ENCODE results near the gene CXCR4. TPM values are rescaled to one million over a fixed set of nuclear protein-coding genes. Genes with fewer than 3 reads are reported as not detected.
"Not testable (repeated sequence)": the region's sequence is repeated elsewhere in the genome, so short reads cannot be mapped to it uniquely, and the experiment has no call there.

CXCR4 gene
- total and polyA plus RNA-seq, 2 experiments from 2014 or later, result 1.1 to 2.4 TPM

DNA sequence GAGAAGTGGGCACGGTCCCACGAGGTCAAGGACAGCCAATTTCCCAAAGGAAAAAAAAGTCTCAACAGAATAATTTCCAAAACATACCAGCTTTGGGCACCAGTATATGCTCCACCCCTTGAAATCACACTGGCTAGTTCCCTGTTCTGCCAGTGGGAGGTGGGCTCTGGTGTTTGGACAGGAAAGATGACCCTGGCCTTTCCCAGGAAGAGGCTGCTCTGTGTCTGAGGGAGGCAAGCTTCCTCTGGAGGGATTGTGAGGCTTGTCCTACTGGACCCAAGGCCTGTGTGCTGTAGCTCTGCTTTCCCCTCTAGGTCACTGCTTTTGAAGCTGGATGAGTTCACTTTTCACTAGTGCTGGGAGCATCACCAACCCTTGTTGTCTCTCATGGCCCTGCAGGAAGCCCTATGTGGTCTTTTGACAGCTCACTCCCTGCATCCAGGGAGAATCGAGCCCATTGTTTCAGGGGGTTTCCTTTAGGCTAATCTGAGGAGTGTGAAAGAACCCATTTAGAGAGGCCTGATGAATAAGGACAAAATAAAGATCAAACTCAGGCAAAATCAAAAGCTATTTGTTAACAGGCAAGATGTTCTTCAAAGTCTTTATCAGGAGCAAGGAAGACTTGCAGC lies 36.3 kb downstream of the CXCR4 start:
- no peak overlapping the region for H3K4me3 ChIP-seq
- H3K4me1 ChIP-seq (ENCODE audit: low read depth), result no peaks in the 10 kb centered on the region
- H3K27me3 ChIP-seq, result no peaks in the 10 kb centered on the region
- no peak overlapping the region for H3K27ac ChIP-seq
- DNase-seq (ENCODE audit: low read depth in 1 of 2, low spot score in 1 of 2), result no peak
- H3K9me3 ChIP-seq (ENCODE audit: low read depth), result no peaks in the 10 kb centered on the region
- TF ChIP-seq, protein P1, sequence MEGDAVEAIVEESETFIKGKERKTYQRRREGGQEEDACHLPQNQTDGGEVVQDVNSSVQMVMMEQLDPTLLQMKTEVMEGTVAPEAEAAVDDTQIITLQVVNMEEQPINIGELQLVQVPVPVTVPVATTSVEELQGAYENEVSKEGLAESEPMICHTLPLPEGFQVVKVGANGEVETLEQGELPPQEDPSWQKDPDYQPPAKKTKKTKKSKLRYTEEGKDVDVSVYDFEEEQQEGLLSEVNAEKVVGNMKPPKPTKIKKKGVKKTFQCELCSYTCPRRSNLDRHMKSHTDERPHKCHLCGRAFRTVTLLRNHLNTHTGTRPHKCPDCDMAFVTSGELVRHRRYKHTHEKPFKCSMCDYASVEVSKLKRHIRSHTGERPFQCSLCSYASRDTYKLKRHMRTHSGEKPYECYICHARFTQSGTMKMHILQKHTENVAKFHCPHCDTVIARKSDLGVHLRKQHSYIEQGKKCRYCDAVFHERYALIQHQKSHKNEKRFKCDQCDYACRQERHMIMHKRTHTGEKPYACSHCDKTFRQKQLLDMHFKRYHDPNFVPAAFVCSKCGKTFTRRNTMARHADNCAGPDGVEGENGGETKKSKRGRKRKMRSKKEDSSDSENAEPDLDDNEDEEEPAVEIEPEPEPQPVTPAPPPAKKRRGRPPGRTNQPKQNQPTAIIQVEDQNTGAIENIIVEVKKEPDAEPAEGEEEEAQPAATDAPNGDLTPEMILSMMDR (IDR thresholded peaks at IDR 0.05; ENCODE audit: low read depth, low read length), result no peak
- H3K36me3 ChIP-seq, result no peaks in the 10 kb centered on the region

DNA sequence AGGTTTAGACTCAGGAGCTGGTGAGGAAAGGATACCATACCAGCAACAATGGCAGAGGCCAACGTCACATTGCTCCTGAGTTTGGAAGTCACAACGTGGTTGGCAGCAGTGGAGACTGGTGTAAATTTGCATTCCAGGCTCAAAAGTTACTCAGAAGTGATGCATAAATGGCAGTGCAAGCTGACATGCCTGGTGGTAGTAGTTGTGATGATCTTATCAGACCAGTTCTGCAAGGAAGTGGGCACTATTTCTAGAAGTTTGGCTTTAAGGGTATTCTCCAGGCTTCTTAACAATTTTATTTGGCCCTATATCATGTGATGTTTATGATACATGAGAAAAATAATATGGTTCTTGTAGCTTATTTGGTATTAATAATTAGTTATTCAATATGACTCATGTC lies 37.8 kb downstream of the CXCR4 start:
- H3K27me3 ChIP-seq, result no peaks in the 10 kb centered on the region
- no peaks in the 10 kb centered on the region for H3K9me3 ChIP-seq (ENCODE audit: low read depth)
- H3K36me3 ChIP-seq, result no peaks in the 10 kb centered on the region
- H3K4me3 ChIP-seq, result no peak overlapping the region
- H3K4me1 ChIP-seq (ENCODE audit: low read depth), result no peaks in the 10 kb centered on the region
- no peak for DNase-seq (ENCODE audit: low read depth in 1 of 2, low spot score in 1 of 2)
- TF ChIP-seq, protein P1 (IDR thresholded peaks at IDR 0.05; ENCODE audit: low read depth, low read length), result no peak
- no peak overlapping the region for H3K27ac ChIP-seq

DNA sequence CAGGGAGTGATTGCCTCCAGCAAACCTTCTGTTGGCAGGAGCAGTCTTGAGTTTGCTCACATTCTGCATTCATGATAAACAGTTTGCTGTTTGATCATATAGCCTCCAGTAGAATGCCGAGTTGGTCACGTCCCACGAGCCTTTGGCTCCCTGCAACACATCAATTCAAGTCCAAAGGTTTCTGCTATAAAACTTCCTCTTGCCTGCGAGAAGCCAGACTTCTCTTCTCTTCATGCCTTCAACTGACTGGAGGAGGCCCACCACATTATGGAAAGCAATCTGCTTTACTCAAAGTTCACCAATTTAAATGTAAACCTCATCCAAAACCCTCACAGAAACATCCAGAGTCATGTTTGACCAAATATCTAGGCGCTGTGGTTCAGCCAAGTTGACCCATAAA lies 40.8 kb downstream of the CXCR4 start:
- H3K36me3 ChIP-seq, result no peaks in the 10 kb centered on the region
- H3K4me1 ChIP-seq (ENCODE audit: low read depth), result no peaks in the 10 kb centered on the region
- no peak overlapping the region for H3K4me3 ChIP-seq
- DNase-seq (ENCODE audit: low read depth in 1 of 2, low spot score in 1 of 2), result no peak
- H3K9me3 ChIP-seq (ENCODE audit: low read depth), result no peaks in the 10 kb centered on the region
- TF ChIP-seq, protein P1 (IDR thresholded peaks at IDR 0.05; ENCODE audit: low read depth, low read length), result no peak
- H3K27ac ChIP-seq, result no peak overlapping the region
- H3K27me3 ChIP-seq, result no peaks in the 10 kb centered on the region

DNA sequence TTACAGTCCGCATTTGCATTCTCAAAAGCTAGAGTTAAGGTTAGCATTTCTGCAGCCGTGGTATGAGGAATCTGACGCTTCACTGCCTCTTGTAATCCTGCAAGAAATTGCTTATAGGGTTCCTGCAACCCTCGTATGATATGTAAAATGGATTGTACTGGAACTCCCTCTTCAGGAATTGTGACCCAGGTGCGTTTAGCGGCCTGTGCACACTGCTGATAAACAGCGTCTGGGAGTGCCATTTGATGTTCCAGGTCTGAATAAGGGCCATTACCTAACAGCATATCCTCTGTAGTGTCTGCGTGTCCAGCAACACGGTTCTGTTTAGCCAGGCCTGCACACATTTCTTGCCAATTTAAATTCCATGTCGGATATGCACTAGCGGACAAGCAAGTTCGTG lies 42.5 kb downstream of the CXCR4 start:
- no peak for DNase-seq (ENCODE audit: low read depth in 1 of 2, low spot score in 1 of 2)
- H3K4me3 ChIP-seq, result no peak overlapping the region
- no peaks in the 10 kb centered on the region for H3K27me3 ChIP-seq
- TF ChIP-seq, protein P1 (IDR thresholded peaks at IDR 0.05; ENCODE audit: low read depth, low read length), result no peak
- no peaks in the 10 kb centered on the region for H3K9me3 ChIP-seq (ENCODE audit: low read depth)
- H3K27ac ChIP-seq, result no peak overlapping the region
- no peaks in the 10 kb centered on the region for H3K36me3 ChIP-seq
- no peaks in the 10 kb centered on the region for H3K4me1 ChIP-seq (ENCODE audit: low read depth)

DNA sequence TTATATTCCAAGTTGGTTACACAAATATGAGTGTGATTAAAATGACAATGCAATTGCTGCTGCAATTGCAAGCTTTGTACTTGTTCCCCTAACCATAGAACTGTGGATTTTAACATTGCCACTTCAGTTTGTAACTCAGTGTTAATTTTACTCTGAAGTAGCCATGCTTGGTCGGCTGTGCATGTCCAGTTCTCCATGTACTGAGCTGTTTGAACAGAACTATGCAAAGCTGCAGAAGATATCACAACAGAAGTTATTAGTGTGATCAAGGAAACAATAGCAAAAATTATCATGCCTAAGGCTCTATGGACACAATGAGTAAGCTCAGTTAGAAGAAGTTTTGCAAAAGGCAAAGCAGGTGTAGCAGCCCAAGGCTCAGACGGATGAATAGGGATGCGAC lies 45.3 kb downstream of the CXCR4 start:
- Histone ChIP-seq H3K9me3 (ENCODE audit: low read depth) (no peaks in the 10 kb centered on the region), H3K27me3 (no peaks in the 10 kb centered on the region), H3K4me1 (ENCODE audit: low read depth) (no peaks in the 10 kb centered on the region), H3K4me3 (no peak overlapping the region), H3K36me3 (no peaks in the 10 kb centered on the region), H3K27ac (no peak overlapping the region)
- TF ChIP-seq, protein P1 (IDR thresholded peaks at IDR 0.05; ENCODE audit: low read depth, low read length), result no peak
- no peak for DNase-seq (ENCODE audit: low read depth in 1 of 2, low spot score in 1 of 2)

DNA sequence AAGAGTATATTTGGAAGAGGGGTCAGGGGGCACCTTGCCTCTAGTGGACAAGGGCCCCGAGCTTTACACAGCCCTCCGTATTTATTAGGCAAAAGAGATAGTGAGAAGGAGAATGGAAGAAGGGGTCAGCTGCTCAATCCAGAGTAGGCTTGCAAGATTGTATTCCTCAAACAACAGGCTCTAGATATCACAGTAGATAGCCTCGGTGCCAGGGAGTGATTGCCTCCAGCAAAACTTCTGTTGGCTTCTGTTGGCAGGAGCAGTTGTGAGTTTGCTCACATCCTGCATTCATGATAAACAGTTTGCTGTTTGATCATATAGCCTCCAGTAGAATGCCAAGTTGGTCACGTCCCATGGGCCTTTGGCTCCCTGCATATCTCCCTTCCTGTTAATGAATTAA lies 46.1 kb downstream of the CXCR4 start:
- not testable (repeated sequence) for H3K4me1 ChIP-seq (ENCODE audit: low read depth); H3K4me3 ChIP-seq; H3K9me3 ChIP-seq (ENCODE audit: low read depth); DNase-seq (ENCODE audit: low read depth in 1 of 2, low spot score in 1 of 2); H3K27me3 ChIP-seq; H3K36me3 ChIP-seq; H3K27ac ChIP-seq
